GM19324 (cell line): ENCODE measurements around the gene ZNF789.
A peak's percentile ranks its signal among the peaks of the same experiment; 100 is the strongest.
"Not testable (repeated sequence)": the region's sequence is repeated elsewhere in the genome, so short reads cannot be mapped to it uniquely, and the experiment has no call there.

Experiments used
- ATAC-seq: cut with Tn5 transposase; IDR thresholded peaks from one replicate; pipeline ENCODE4 v1.9.1; 2021; ENCODE audit warnings: mild to moderate bottlenecking, moderate library complexity; ENCODE audit not compliant: unreplicated experiment, low FRiP score

ZNF789 gene

GRCh38 chr7:99500637-99501009 is 27.9 kb downstream of the ZNF789 start:
- no peak for ATAC-seq

- not testable (repeated sequence) for ATAC-seq
Observed at GRCh38 chr7:99501236-99501635, 28.5 kb downstream of the ZNF789 start.

- no peak for ATAC-seq
Observed at GRCh38 chr7:99504281-99504602, 31.6 kb downstream of the ZNF789 start.

GRCh38 chr7:99504603-99505323 is 32.1 kb downstream of the ZNF789 start, which contains the start of gene ZKSCAN5:
Gene ZKSCAN5, plus strand, starts transcription at chr7:99504662. Its CDS starts 1,383 bp downstream, at chr7:99506045.
- ATAC-seq: peak; percentile 87

- ATAC-seq: no peak
Observed at GRCh38 chr7:99505324-99505662, 32.6 kb downstream of the ZNF789 start.

GRCh38 chr7:99514050-99514449 is 41.4 kb downstream of the ZNF789 start:
- ATAC-seq: no peak

- no peak for ATAC-seq
Observed at GRCh38 chr7:99521399-99521798, 48.7 kb downstream of the ZNF789 start.

- no peak for ATAC-seq
Observed at GRCh38 chr7:99525713-99526440, 53.2 kb downstream of the ZNF789 start.

GRCh38 chr7:99531354-99531765 is 58.7 kb downstream of the ZNF789 start:
- no peak for ATAC-seq

GRCh38 chr7:99535667-99536066 is 63.0 kb downstream of the ZNF789 start:
- ATAC-seq: no peak
